Endothelial cell of umbilical vein (primary cell): ENCODE measurements around the gene PRPF19. TPM values are rescaled to one million over a fixed set of nuclear protein-coding genes. Genes with fewer than 3 reads are reported as not detected.
A peak's percentile ranks its signal among the peaks of the same experiment; 100 is the strongest.

Source experiments
- BruUV-seq: library from RNA; stranded (reverse); fragments of 400-500 nt; replicated peaks from 2 replicates; lab custom pipeline; 2021; lab: Mats Ljungman, UMichigan
- CTCF ChIA-PET: fragments of 300-600, 350-600 bp; sonication (Branson Sonifier 250); formaldehyde crosslinking; loops from one replicate; lab custom pipeline; 2021; ENCODE audit warnings: antibody characterized with exemption, inconsistent platforms; lab: Charles Lee
- POLR2A ChIA-PET: fragments of 300-600, 350-600 bp; sonication (Branson Sonifier 250); formaldehyde crosslinking; loops from one replicate; lab custom pipeline; 2021; ENCODE audit warnings: antibody characterized with exemption, inconsistent platforms; lab: Charles Lee
- DNase-seq: peaks from one replicate; pipeline ENCODE4 v3.0.0-alpha.2; 2011; ENCODE audit warnings: low read depth, low spot score
- FAIRE-seq: peaks from 2 replicates; lab custom pipeline; 2011; peaks lifted over from hg19 to GRCh38; lab: Jason Lieb, UNC
- H2AFZ ChIP-seq: 2 replicates; pipeline ENCODE4 v1.6.0; 2012; ENCODE audit warnings: low read depth, low read length, control low read depth, inconsistent platforms
- H3K27ac ChIP-seq: 2 replicates; pipeline ENCODE4 v1.5.1; 2011; ENCODE audit warnings: low read depth, mild to moderate bottlenecking, control low read depth, low read length, moderate library complexity; ENCODE audit not compliant: insufficient read depth
- H3K27me3 ChIP-seq, 2 experiments: 2 replicates each; pipeline versions ENCODE4 v1.6.0 to v1.6.1; 2011; ENCODE audit warnings: low read length in 2 of 2, mixed read lengths in 1 of 2; ENCODE audit not compliant: control insufficient read depth in 2 of 2, insufficient read depth in 2 of 2
- H3K36me3 ChIP-seq, 2 experiments: 2 replicates in 1 of 2; 3 replicates in 1 of 2; pipeline ENCODE4 v1.5.1; 2011; ENCODE audit warnings: low read length in 2 of 2, mild to moderate bottlenecking in 1 of 2, moderate library complexity in 1 of 2; ENCODE audit not compliant: control insufficient read depth in 2 of 2, insufficient read depth in 2 of 2; ENCODE audit errors: extremely low read depth in 1 of 2
- H3K4me1 ChIP-seq: 3 replicates; pipeline ENCODE4 v1.5.1; 2011; ENCODE audit warnings: mild to moderate bottlenecking, low read length; ENCODE audit not compliant: control insufficient read depth, insufficient read depth; ENCODE audit errors: extremely low read depth
- H3K4me2 ChIP-seq: 2 replicates; pipeline ENCODE4 v1.6.1; 2011; ENCODE audit warnings: low read length, control low read depth, mixed read lengths; ENCODE audit not compliant: insufficient read depth
- H3K4me3 ChIP-seq, 3 experiments: fragments of 200-600 bp in 1 of 3; sonication (generic), shearing (Covaris generic) in 1 of 3; replicated peaks in 1 of 3; 2 replicates each; pipeline ENCODE4 v1.5.1; 2011 to 2016; ENCODE audit warnings: control low read depth in 3 of 3, low read length in 3 of 3, mild to moderate bottlenecking in 2 of 3, inconsistent platforms in 1 of 3, low read depth in 1 of 3, moderate library complexity in 1 of 3; ENCODE audit not compliant: insufficient read depth in 1 of 3
- H3K79me2 ChIP-seq: 2 replicates; pipeline ENCODE4 v1.6.0; 2012; ENCODE audit warnings: low read length, inconsistent platforms; ENCODE audit not compliant: control insufficient read depth, insufficient read depth
- H3K9ac ChIP-seq: replicated peaks from 2 replicates; pipeline ENCODE3; 2011; ENCODE audit warnings: low read length, control low read depth; ENCODE audit not compliant: insufficient read depth; ENCODE audit errors: extremely low read depth
- H3K9me1 ChIP-seq: replicated peaks from 3 replicates; pipeline ENCODE4 v1.6.0; 2011; ENCODE audit warnings: mild to moderate bottlenecking, low read length; ENCODE audit not compliant: control insufficient read depth, insufficient read depth; ENCODE audit errors: extremely low read depth
- H3K9me3 ChIP-seq: replicated peaks from 2 replicates; pipeline ENCODE4 v1.5.1; 2012; ENCODE audit warnings: low read length, inconsistent platforms; ENCODE audit not compliant: control insufficient read depth, insufficient read depth
- H4K20me1 ChIP-seq: replicated peaks from 2 replicates; pipeline ENCODE3; 2011; ENCODE audit warnings: mild to moderate bottlenecking, low read length; ENCODE audit not compliant: control insufficient read depth, insufficient read depth; ENCODE audit errors: extremely low read depth
- EZH2 ChIP-seq: IDR thresholded peaks from 2 replicates; pipeline ENCODE4 v1.6.1; 2012; ENCODE audit warnings: borderline replicate concordance, low read depth, mild to moderate bottlenecking, moderate library complexity, low read length, inconsistent platforms; ENCODE audit not compliant: severe bottlenecking
- JUN ChIP-seq: IDR thresholded peaks from 2 replicates; pipeline ENCODE4 v1.6.1; 2011; ENCODE audit warnings: borderline replicate concordance, low read depth; ENCODE audit not compliant: insufficient read length, insufficient read depth
- MYC ChIP-seq: IDR thresholded peaks from one replicate; pipeline ENCODE4 v1.6.1; 2011; ENCODE audit warnings: mild to moderate bottlenecking, low read depth, low read length
- POLR2AphosphoS5 ChIP-seq: IDR thresholded peaks from 2 replicates; pipeline ENCODE4 v1.6.1; 2012; ENCODE audit warnings: low read depth, mild to moderate bottlenecking, control low read depth, low read length, moderate library complexity; ENCODE audit not compliant: insufficient read depth
- dilution Hi-C: fragments of 300-500 bp; cut with MboI; formaldehyde crosslinking; loops from one replicate; pipeline ENCODE4 v1.15.0; 2019; ENCODE audit warnings: low sequenced_read_pairs; ENCODE audit not compliant: extremely low pct_ligation_motif_present
- intact Hi-C: fragments of 100-400 bp; cut with micrococcal nuclease; formaldehyde crosslinking; loops from one replicate; pipeline ENCODE4 v1.10.0; 2022
- polyA plus RNA-seq, 4 experiments: library from polyadenylated mRNA; depleted of rRNA in 3 of 4; stranded (reverse) in 3 of 4; unstranded in 1 of 4; fragments of >200 nt; gene quantifications; 2 replicates each; pipeline versions ENCODE4 v1.2.1 to v1.2.3, GENCODE V29; 2011 to 2012; ENCODE audit warnings: missing spikeins in 1 of 4
- total RNA-seq: library from RNA; stranded (reverse); gene quantifications from 2 replicates; pipeline ENCODE4 v1.2.3, GENCODE V29; 2021
- TF ChIP-seq, protein P1 (sequence below), 2 donors: IDR thresholded peaks; 1 replicate in 1 of 2; 2 replicates in 1 of 2; pipeline ENCODE4 v1.5.1; 2011; ENCODE audit warnings: low read length in 2 of 2, mild to moderate bottlenecking in 2 of 2, moderate library complexity in 2 of 2, control low read depth in 1 of 2, inconsistent platforms in 1 of 2, low read depth in 1 of 2; ENCODE audit not compliant: insufficient read depth in 1 of 2; ENCODE audit errors: extremely low read depth in 1 of 2
- TF ChIP-seq, protein P2 (sequence below): IDR thresholded peaks from 2 replicates; pipeline ENCODE4 v1.6.1; 2011; ENCODE audit not compliant: insufficient read depth, insufficient read length

The PRPF19 gene
- total and polyA plus RNA-seq, 2 donors (not counting 3 experiments of a cell fraction or from before 2014, with no cell fraction given) = 97.1 to 126 TPM

DNA sequence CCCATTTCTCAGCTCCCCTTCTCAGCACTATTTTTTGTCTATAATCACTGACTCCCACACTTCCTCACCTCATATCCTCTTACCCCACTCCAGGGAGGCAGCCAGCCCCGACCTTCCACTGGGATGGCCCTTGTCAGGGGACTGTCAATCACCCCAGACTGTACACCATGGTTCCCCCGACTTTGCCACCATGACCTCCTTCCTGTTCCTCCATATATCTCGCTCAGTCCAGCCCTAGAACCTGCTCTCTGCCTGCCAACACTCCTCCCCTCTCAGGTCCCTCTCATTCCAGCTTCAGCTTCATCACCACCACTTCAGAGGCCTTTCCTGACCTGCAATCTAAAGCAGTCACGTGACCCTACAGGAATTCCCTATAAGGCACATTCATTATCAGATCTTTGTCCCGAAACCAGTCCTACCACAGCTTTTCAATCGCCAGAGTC is 16.5 kb downstream of the PRPF19 start:
- H3K27ac ChIP-seq = no peak overlapping the region
- DNase-seq = no peak
- dilution Hi-C loops (no loop called here), intact Hi-C loops (no loop called here)
- no peak overlapping the region for H3K4me3 ChIP-seq
- H2AFZ ChIP-seq = no peak overlapping the region
- no peaks in the 10 kb centered on the region for H3K27me3 ChIP-seq
- no peak overlapping the region for H3K9ac ChIP-seq
- peak; percentile 75 for FAIRE-seq
- no peaks in the 10 kb centered on the region for H4K20me1 ChIP-seq
- H3K79me2 ChIP-seq = no peaks in the 10 kb centered on the region
- POLR2A ChIA-PET = interaction anchor here (0.7 kb wide), 1 partner anchor 392 kb away, joined by 4 read pairs; no protein-coding TSS in a partner anchor
- H3K4me1 ChIP-seq = peaks cover 20% of the 10 kb centered on the region
- TF ChIP-seq, protein P1, sequence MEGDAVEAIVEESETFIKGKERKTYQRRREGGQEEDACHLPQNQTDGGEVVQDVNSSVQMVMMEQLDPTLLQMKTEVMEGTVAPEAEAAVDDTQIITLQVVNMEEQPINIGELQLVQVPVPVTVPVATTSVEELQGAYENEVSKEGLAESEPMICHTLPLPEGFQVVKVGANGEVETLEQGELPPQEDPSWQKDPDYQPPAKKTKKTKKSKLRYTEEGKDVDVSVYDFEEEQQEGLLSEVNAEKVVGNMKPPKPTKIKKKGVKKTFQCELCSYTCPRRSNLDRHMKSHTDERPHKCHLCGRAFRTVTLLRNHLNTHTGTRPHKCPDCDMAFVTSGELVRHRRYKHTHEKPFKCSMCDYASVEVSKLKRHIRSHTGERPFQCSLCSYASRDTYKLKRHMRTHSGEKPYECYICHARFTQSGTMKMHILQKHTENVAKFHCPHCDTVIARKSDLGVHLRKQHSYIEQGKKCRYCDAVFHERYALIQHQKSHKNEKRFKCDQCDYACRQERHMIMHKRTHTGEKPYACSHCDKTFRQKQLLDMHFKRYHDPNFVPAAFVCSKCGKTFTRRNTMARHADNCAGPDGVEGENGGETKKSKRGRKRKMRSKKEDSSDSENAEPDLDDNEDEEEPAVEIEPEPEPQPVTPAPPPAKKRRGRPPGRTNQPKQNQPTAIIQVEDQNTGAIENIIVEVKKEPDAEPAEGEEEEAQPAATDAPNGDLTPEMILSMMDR (IDR thresholded peaks at IDR 0.05; ENCODE audit: extremely low read depth in 1 of 2, insufficient read depth in 1 of 2, low read depth in 1 of 2, low read length in 2 of 2) = no peak
- TF ChIP-seq POLR2AphosphoS5 = no peak
- TF ChIP-seq EZH2 = no peak
- TF ChIP-seq, protein P2, sequence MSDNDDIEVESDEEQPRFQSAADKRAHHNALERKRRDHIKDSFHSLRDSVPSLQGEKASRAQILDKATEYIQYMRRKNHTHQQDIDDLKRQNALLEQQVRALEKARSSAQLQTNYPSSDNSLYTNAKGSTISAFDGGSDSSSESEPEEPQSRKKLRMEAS = no peak
- TF ChIP-seq JUN = no peak
- no peak for TF ChIP-seq MYC
- peaks cover under 1 to 6% of the 10 kb centered on the region in 2 experiments for H3K36me3 ChIP-seq
- no peaks in the 10 kb centered on the region for H3K9me1 ChIP-seq
- CTCF ChIA-PET = interaction anchor here (0.8 to 9.3 kb wide), 9 partner anchors 10 to 114 kb away, joined by 3 to 607 read pairs (median 3); partner anchors contain the start of gene PTGDR2
- no TSS peak for BruUV-seq
- no peaks in the 10 kb centered on the region for H3K9me3 ChIP-seq
- H3K4me2 ChIP-seq = no peak overlapping the region
